ENCODE data around the gene POU6F1.
"Not testable (repeated sequence)": the region's sequence is repeated elsewhere in the genome, so short reads cannot be mapped to it uniquely, and the experiment has no call there.

The POU6F1 gene

DNA sequence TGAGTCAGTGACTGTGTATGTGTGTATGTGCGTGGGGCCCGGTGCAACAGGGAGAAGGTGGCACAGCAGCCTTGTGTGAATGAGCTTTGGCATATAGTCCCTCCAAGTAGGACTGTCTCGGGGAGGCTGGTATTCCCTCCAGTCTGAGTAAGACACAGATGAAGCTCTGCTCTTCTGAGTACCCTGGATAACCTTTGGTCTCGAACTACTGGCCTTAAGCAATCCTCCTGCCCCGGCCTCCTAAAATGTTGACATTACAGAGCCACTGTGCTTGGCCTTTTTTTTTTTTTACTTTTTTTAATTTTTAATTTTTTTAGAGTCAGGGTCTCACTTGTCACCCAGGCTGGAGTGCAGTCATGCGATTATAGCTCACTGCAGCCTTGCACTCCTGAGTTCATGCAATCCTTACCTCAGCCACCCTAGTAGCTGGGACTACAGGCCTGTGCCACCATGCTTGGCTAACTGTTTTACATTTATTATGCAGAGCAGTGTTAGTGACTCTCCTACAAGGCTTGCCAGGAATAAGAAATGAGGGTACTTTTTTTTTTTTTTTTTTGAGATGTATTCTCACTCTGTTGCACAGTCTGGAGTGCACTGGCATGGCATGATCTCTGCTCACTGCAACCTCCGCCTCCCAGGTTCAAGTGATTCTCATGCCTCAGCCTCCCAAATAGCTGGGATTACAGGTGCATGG is 11.4 kb upstream of the POU6F1 start:
- in situ Hi-C loops (cut with MboI; ENCODE audit: low pct_unique_long_range_greater_than_20kb, low sequenced_read_pairs, unreplicated experiment), result no loop called here
- DNase-seq (ENCODE audit: low spot score), result no peak
- TF ChIP-seq, protein P1, sequence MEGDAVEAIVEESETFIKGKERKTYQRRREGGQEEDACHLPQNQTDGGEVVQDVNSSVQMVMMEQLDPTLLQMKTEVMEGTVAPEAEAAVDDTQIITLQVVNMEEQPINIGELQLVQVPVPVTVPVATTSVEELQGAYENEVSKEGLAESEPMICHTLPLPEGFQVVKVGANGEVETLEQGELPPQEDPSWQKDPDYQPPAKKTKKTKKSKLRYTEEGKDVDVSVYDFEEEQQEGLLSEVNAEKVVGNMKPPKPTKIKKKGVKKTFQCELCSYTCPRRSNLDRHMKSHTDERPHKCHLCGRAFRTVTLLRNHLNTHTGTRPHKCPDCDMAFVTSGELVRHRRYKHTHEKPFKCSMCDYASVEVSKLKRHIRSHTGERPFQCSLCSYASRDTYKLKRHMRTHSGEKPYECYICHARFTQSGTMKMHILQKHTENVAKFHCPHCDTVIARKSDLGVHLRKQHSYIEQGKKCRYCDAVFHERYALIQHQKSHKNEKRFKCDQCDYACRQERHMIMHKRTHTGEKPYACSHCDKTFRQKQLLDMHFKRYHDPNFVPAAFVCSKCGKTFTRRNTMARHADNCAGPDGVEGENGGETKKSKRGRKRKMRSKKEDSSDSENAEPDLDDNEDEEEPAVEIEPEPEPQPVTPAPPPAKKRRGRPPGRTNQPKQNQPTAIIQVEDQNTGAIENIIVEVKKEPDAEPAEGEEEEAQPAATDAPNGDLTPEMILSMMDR (IDR thresholded peaks at IDR 0.05; ENCODE audit: extremely low read depth, insufficient read depth, missing control alignments), result no peak

DNA sequence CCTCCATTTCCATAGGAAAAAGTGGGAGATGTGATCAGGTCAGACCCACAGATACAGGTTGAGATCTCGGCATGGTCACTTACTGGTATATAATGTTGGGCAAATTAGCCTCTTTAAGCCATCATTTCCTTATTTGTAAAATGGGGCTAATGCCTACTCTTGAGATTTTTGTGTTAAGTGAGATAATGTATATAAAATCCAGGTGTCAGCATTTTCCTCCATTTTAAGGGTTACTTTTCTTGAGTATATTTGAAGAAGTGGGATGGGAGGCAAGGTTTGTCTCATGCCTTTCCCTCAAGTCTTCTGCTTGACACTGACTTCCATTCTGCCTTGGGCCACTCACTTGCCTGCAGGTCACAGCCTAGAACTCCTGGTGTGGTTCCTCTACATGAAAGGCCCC is 10.1 kb upstream of the POU6F1 start:
- in situ Hi-C loops (cut with MboI; ENCODE audit: low pct_unique_long_range_greater_than_20kb, low sequenced_read_pairs, unreplicated experiment), result no loop called here
- DNase-seq (ENCODE audit: low spot score), result no peak
- TF ChIP-seq, protein P1 (IDR thresholded peaks at IDR 0.05; ENCODE audit: extremely low read depth, insufficient read depth, missing control alignments), result no peak

DNA sequence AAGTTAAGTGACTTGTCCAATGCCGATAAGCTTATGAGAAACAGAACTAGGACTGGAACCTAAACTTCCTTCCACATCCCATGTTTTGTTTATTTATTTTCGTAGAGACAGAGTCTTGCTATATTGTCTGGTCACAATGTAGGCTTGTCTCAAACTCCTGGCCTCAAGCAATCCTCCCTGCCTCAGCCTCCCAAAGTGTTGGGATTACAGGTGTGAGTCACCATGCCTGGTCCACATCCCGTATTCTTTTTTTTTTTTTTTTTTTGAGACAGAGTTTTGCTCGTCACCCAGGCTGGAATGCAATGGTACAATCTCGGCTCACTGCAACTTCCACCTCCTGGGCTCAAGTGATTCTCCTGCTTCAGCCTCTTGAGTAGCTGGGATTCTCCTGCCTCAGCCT is 9.2 kb upstream of the POU6F1 start:
- DNase-seq (ENCODE audit: low spot score); in situ Hi-C loops (cut with MboI; ENCODE audit: low pct_unique_long_range_greater_than_20kb, low sequenced_read_pairs, unreplicated experiment): not testable (repeated sequence)

DNA sequence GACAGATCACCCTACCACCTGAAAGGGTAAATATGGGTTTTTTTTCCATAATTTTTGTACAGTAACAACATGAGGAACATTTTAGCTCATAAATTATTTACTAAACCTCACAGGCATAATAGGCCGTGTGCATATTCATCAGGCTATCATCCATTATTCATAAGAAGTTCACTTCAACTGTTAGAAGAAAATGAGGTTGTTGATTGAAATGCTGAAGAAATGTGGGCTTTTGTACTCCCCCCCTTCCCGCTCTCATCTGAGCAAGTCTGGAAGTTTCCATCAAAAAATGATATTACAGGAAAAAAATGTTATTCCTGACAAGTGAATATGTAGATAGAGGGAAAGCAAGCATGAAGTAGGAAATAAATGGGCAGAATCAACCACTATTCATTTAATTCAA is 7.9 kb upstream of the POU6F1 start:
- no peak for DNase-seq (ENCODE audit: low spot score)
- TF ChIP-seq, protein P1 (IDR thresholded peaks at IDR 0.05; ENCODE audit: extremely low read depth, insufficient read depth, missing control alignments), result no peak
- in situ Hi-C loops (cut with MboI; ENCODE audit: low pct_unique_long_range_greater_than_20kb, low sequenced_read_pairs, unreplicated experiment), result no loop called here

DNA sequence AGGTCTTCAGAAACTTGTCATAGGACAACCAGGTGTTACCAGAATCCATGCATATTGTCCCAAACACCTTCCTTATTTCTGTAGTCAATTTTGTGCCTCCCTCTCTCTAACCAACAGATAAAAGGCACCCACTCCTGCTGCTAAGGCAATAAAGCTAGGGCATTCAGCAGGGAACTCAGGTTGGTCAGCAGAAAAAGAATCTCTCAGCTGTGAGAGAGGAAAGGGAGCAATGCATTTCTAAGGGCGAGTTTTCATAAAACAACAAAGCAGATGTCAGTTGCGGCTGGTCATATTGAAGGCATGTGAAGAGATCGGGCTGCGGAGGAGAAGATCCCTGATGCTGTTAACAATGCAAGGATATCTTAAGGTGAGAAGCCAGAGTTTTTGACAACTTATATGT is 7.4 kb upstream of the POU6F1 start:
- TF ChIP-seq, protein P1 (IDR thresholded peaks at IDR 0.05; ENCODE audit: extremely low read depth, insufficient read depth, missing control alignments), result no peak
- DNase-seq (ENCODE audit: low spot score), result no peak
- in situ Hi-C loops (cut with MboI; ENCODE audit: low pct_unique_long_range_greater_than_20kb, low sequenced_read_pairs, unreplicated experiment), result no loop called here

DNA sequence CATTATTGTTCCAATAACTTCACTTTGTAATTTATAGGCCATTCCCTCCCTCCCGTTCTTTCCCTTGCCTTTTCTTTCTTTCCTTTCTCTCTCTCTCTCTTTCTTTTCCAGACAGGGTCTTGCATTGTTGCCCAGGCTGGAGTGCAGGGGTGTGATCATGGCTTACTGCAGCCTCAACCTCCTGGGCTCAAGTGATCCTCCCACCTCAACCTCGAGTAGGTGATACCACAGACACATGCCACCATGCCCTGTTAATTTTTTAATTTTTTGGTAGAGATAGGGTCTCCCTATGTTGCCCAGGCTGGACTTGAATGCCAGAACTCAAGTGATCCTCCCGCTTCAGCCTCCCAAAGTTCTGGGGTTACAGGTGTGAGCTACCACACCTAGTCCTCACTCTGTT is 6.8 kb upstream of the POU6F1 start:
- DNase-seq (ENCODE audit: low spot score), result no peak
- in situ Hi-C loops (cut with MboI; ENCODE audit: low pct_unique_long_range_greater_than_20kb, low sequenced_read_pairs, unreplicated experiment), result no loop called here
- TF ChIP-seq, protein P1 (IDR thresholded peaks at IDR 0.05; ENCODE audit: extremely low read depth, insufficient read depth, missing control alignments), result no peak

DNA sequence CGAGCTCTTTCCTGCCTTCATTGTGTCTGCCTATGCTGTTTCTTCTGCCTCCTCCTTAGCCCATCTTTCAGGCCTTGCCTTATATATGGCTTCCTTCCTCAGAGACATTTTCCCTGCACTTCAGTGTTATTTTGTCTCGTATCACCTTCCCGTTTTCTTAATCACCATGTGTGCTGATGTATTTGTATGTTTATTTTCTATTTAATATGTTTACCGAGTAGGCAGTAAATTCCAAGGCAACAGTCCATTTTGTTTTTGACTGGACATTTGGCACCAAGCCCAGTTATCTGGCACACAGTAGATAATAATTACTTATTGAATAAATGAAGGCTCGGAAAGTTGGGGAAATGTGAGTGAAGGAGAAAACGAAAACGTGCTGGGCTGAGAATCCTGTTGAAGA is 4.6 kb upstream of the POU6F1 start:
- TF ChIP-seq, protein P1 (IDR thresholded peaks at IDR 0.05; ENCODE audit: extremely low read depth, insufficient read depth, missing control alignments), result no peak
- no peak for DNase-seq (ENCODE audit: low spot score)
- in situ Hi-C loops (cut with MboI; ENCODE audit: low pct_unique_long_range_greater_than_20kb, low sequenced_read_pairs, unreplicated experiment), result no loop called here

DNA sequence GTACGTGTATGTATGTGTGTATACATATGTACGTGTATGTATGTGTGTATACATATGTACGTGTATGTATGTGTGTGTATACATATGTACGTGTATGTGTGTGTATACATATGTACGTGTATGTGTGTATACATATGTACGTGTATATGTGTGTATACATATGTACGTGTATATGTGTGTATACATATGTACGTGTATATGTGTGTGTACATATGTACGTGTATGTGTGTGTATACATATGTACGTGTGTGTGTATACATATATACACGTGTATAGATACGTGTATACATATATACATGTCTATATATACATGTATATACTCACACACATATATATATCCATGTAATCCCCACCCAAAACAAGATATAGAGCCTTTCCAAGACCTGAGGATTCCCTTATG is 2.0 kb upstream of the POU6F1 start:
- DNase-seq (ENCODE audit: low spot score); in situ Hi-C loops (cut with MboI; ENCODE audit: low pct_unique_long_range_greater_than_20kb, low sequenced_read_pairs, unreplicated experiment): not testable (repeated sequence)

Measured in GM13977 (cell line).